Fibroblast of villous mesenchyme (primary cell): ENCODE data around the gene SCG5. TPM values are rescaled to one million over a fixed set of nuclear protein-coding genes. Genes with fewer than 3 reads are reported as not detected.

Source experiments
- DNase-seq: peaks from one replicate; pipeline ENCODE4 v3.0.0-alpha.2; 2010; ENCODE audit warnings: low read depth
- H3K4me3 ChIP-seq: 2 replicates; pipeline ENCODE4 v1.5.1; 2011; ENCODE audit warnings: low read depth, mild to moderate bottlenecking, low read length
- total RNA-seq: library from RNA; depleted of rRNA; stranded (reverse); fragments of >200 nt; gene quantifications from 2 replicates; pipeline ENCODE4 v1.2.3, GENCODE V29; 2012
- TF ChIP-seq, protein P1 (sequence below): IDR thresholded peaks from 2 replicates; pipeline ENCODE4 v1.5.1; 2012; ENCODE audit warnings: low read depth, mild to moderate bottlenecking, low read length; ENCODE audit not compliant: insufficient read depth

Gene SCG5
- total RNA-seq, 1 donor, result 17.7 TPM

DNA sequence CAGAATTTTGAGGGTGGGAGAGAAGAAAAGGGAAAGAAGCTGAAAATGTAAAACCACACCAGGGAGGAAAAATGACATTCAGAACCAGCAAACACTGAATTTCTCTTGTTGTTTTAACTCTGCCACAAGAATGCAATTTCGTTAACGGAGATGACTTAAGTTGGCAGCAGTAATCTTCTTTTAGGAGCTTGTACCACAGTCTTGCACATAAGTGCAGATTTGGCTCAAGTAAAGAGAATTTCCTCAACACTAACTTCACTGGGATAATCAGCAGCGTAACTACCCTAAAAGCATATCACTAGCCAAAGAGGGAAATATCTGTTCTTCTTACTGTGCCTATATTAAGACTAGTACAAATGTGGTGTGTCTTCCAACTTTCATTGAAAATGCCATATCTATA lies 91.8 kb downstream of the SCG5 start:
- TF ChIP-seq, protein P1, sequence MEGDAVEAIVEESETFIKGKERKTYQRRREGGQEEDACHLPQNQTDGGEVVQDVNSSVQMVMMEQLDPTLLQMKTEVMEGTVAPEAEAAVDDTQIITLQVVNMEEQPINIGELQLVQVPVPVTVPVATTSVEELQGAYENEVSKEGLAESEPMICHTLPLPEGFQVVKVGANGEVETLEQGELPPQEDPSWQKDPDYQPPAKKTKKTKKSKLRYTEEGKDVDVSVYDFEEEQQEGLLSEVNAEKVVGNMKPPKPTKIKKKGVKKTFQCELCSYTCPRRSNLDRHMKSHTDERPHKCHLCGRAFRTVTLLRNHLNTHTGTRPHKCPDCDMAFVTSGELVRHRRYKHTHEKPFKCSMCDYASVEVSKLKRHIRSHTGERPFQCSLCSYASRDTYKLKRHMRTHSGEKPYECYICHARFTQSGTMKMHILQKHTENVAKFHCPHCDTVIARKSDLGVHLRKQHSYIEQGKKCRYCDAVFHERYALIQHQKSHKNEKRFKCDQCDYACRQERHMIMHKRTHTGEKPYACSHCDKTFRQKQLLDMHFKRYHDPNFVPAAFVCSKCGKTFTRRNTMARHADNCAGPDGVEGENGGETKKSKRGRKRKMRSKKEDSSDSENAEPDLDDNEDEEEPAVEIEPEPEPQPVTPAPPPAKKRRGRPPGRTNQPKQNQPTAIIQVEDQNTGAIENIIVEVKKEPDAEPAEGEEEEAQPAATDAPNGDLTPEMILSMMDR, result no peak
- DNase-seq, result no peak
- no peak overlapping the region for H3K4me3 ChIP-seq

DNA sequence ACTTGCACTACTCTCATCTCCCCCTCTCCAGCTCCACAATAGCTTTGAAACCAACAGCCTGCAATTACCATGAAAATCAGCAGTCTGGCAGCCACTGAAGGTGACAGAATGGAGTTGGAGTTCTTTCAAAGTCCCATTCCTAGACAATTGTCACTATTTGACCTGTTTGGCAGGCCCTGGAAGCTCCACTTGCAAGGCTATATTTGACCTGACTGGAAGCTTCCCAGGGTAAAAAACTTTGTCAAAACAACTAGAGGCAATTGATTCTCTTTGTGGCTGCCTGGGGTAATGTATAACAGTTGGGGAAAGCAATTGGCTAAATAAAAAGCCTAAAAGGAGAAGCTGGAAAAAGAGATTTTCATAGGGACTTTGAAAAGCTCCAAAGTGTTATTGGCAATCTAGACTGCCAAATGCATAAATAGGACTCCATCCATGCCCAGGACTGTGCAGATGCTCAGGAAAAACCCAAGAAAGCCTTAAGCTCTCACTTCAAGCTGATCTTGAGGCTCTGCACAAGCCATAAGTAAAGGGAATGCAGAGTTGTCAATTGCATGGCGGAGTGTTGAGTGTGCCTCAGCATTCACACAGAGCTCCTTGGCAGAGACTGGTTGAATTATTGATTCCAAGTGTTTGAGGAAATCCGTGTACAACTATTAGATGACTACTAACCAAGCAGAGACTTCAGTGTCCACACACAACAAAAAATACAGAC lies 94.6 kb downstream of the SCG5 start:
- H3K4me3 ChIP-seq, result no peak overlapping the region
- TF ChIP-seq, protein P1, result no peak
- DNase-seq, result no peak

DNA sequence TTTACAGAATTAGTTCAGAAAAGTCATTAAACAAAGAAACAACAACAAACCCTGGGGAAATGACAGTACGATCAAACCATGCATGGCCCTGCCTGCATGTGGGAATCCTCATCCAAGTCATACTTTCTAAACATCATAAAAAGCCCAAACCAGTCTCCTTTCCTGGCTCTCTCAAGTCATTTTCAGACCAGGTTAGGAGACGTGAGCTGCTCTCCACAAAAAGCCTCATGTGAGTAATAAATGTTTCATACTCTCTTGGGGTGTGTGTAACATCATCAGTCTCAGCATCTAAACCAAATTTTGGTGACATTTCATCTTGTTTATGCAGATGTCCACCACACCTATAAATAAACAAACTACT lies 95.2 kb downstream of the SCG5 start:
- TF ChIP-seq, protein P1, result no peak
- no peak overlapping the region for H3K4me3 ChIP-seq
- peak; percentile 36 for DNase-seq

DNA sequence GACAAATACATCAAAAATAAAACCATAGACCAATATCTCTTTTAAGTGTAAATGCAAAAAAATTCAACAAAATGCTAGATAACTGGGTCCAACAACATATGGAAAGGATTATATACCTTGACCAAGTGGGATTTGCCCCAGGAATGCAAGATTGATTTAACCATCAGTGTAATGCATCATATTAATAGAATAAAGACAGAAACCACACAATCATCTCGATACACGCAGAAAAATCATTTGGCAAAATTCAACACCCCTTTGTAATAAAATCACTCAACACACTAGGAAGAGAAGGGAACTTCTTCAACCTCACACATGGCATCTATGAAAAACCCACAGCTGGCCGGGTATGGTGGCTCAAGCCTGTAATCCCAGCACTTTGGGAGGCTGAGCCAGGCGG lies 95.8 kb downstream of the SCG5 start:
- no peak overlapping the region for H3K4me3 ChIP-seq
- no peak for DNase-seq
- TF ChIP-seq, protein P1, result no peak

DNA sequence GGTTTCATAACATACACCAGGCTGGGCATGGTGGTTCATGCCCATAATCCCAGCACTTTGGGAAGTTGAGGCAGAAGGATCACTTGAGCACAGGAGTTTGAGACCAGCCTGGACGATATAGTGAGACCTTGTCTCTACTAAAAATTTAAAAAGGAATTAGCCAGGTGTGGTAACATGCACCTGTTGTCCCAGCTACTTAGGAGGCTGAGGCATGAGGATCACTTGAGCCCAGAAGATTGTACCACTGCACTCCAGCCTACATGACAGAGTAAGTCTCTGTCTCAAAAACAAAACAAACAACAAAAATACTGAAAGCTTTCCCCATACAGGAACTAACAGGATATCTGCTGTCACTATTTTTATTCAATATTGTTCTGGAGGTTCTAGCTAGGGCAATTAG lies 97.2 kb downstream of the SCG5 start:
- no peak overlapping the region for H3K4me3 ChIP-seq
- no peak for DNase-seq
- TF ChIP-seq, protein P1, result no peak

DNA sequence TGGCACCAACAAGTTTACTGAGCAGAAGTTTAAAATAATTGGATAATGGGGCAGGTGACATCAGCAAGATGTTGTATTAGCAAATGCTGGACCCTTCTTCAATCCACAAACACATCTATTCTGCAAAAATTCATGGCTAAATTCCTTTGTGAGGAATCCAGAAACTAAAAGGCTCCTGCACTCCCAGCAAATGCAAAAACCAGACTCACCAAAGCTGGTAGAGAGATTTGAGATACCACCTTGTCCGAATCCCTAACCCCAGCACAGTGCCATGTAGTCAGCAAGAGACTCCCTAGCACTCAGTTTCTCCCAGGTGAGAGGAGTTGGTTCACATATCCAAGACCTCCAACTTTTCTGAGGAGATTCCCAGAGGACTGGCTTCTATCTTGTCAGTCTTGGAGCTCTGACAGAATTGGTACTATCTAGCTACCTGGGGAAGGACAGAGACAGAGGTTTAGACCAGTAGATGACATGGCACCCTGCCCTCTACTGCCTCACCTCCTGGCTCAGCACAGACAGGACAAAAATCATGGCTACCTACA lies 98.1 kb downstream of the SCG5 start:
- TF ChIP-seq, protein P1, result no peak
- DNase-seq, result no peak
- no peak overlapping the region for H3K4me3 ChIP-seq
